ENCODE measurements around the gene TEKTIP1. TPM values are rescaled to one million over a fixed set of nuclear protein-coding genes. Genes with fewer than 3 reads are reported as not detected.
"Not testable (repeated sequence)": the region's sequence is repeated elsewhere in the genome, so short reads cannot be mapped to it uniquely, and the experiment has no call there.

The TEKTIP1 gene
- total RNA-seq, 1 experiment from 2014 or later, result 2.7 TPM

GRCh38 chr19:3507371-3508120 is 31.4 kb upstream of the TEKTIP1 start:
- H3K27ac Mint-ChIP-seq (ENCODE audit: unreplicated experiment), result peak overlapping the region; percentile 69
- H3K4me1 Mint-ChIP-seq (ENCODE audit: low read depth, unreplicated experiment), result peaks cover 8% of the 10 kb centered on the region
- peak overlapping the region; percentile 92 for H3K4me3 Mint-ChIP-seq (ENCODE audit: low read depth, unreplicated experiment)
- H3K9me3 Mint-ChIP-seq (ENCODE audit: low read depth, unreplicated experiment), result no peaks in the 10 kb centered on the region
- H3K27me3 Mint-ChIP-seq (ENCODE audit: unreplicated experiment), result no peaks in the 10 kb centered on the region
- TSS peak; percentile 50 for BruUV-seq (replicated peaks)
- TF ChIP-seq CTCF (IDR thresholded peaks at IDR 0.05; ENCODE audit: unreplicated experiment), result no peak
- CTCF ChIA-PET, result interaction anchor here (0.6 kb wide), 1 partner anchor 1066 kb away, joined by 5 read pairs; no protein-coding TSS in a partner anchor
- intact Hi-C loops (cut with micrococcal nuclease; ENCODE audit: unreplicated experiment), result no loop called here
- peaks cover 34% of the 10 kb centered on the region for H3K36me3 Mint-ChIP-seq (ENCODE audit: insufficient read depth, unreplicated experiment)
- no peak for DNase-seq

- not testable (repeated sequence) for H3K4me3 Mint-ChIP-seq (ENCODE audit: low read depth, unreplicated experiment)
Measured at GRCh38 chr19:3508121-3508661, 30.8 kb upstream of the TEKTIP1 start.

GRCh38 chr19:3508771-3509535 is 30.0 kb upstream of the TEKTIP1 start:
- Mint-ChIP-seq H3K27ac (ENCODE audit: unreplicated experiment) (no peak overlapping the region), H3K27me3 (ENCODE audit: unreplicated experiment) (no peaks in the 10 kb centered on the region), H3K9me3 (ENCODE audit: low read depth, unreplicated experiment) (no peaks in the 10 kb centered on the region), H3K4me1 (ENCODE audit: low read depth, unreplicated experiment) (peaks cover 8% of the 10 kb centered on the region), H3K4me3 (ENCODE audit: low read depth, unreplicated experiment) (peak overlapping the region; percentile 9), H3K36me3 (ENCODE audit: insufficient read depth, unreplicated experiment) (peaks cover 34% of the 10 kb centered on the region)
- no peak for TF ChIP-seq CTCF (IDR thresholded peaks at IDR 0.05; ENCODE audit: unreplicated experiment)
- no TSS peak for BruUV-seq (replicated peaks)
- intact Hi-C loops (cut with micrococcal nuclease; ENCODE audit: unreplicated experiment), result no loop called here
- no peak for DNase-seq
- CTCF ChIA-PET, result interaction anchor here (0.7 kb wide), 1 partner anchor 28 kb away, joined by 3 read pairs; no protein-coding TSS in a partner anchor

More at GRCh38 chr19:3508121-3508661, 30.8 kb upstream of the TEKTIP1 start:
- BruUV-seq (replicated peaks); H3K4me1 Mint-ChIP-seq (ENCODE audit: low read depth, unreplicated experiment); H3K27ac Mint-ChIP-seq (ENCODE audit: unreplicated experiment); H3K9me3 Mint-ChIP-seq (ENCODE audit: low read depth, unreplicated experiment); CTCF ChIA-PET; intact Hi-C loops (cut with micrococcal nuclease; ENCODE audit: unreplicated experiment); H3K27me3 Mint-ChIP-seq (ENCODE audit: unreplicated experiment); DNase-seq: not testable (repeated sequence)
- peaks cover 34% of the 10 kb centered on the region for H3K36me3 Mint-ChIP-seq (ENCODE audit: insufficient read depth, unreplicated experiment)

GRCh38 chr19:3509566-3509989 is 29.4 kb upstream of the TEKTIP1 start:
- Mint-ChIP-seq H3K27ac (ENCODE audit: unreplicated experiment) (no peak overlapping the region), H3K4me1 (ENCODE audit: low read depth, unreplicated experiment) (peaks cover 8% of the 10 kb centered on the region), H3K36me3 (ENCODE audit: insufficient read depth, unreplicated experiment) (peaks cover 34% of the 10 kb centered on the region), H3K27me3 (ENCODE audit: unreplicated experiment) (no peaks in the 10 kb centered on the region), H3K4me3 (ENCODE audit: low read depth, unreplicated experiment) (peak overlapping the region; percentile 9), H3K9me3 (ENCODE audit: low read depth, unreplicated experiment) (no peaks in the 10 kb centered on the region)
- no peak for DNase-seq
- CTCF ChIA-PET, result interaction anchor here (0.7 kb wide), 1 partner anchor 27 kb away, joined by 3 read pairs; no protein-coding TSS in a partner anchor
- intact Hi-C loops (cut with micrococcal nuclease; ENCODE audit: unreplicated experiment), result no loop called here
- no TSS peak for BruUV-seq (replicated peaks)
- no peak for TF ChIP-seq CTCF (IDR thresholded peaks at IDR 0.05; ENCODE audit: unreplicated experiment)

Data from Calu3 (cell line).